GM19438 (cell line): ENCODE data around the gene FCN1.

Source experiments
- ATAC-seq: cut with Tn5 transposase; IDR thresholded peaks from one replicate; pipeline ENCODE4 v1.9.1; 2021; ENCODE audit warnings: low read depth; ENCODE audit not compliant: unreplicated experiment

Gene FCN1

GRCh38 chr9:134894136-134894860, 23.4 kb downstream of the FCN1 start:
- no peak for ATAC-seq

GRCh38 chr9:134892820-134893420, 24.8 kb downstream of the FCN1 start:
- ATAC-seq: no peak

GRCh38 chr9:134892221-134892620, 25.5 kb downstream of the FCN1 start:
- ATAC-seq: no peak

- no peak for ATAC-seq
Observed at GRCh38 chr9:134891713-134892112, 26.0 kb downstream of the FCN1 start.

- no peak for ATAC-seq
Observed at GRCh38 chr9:134891053-134891452, 26.7 kb downstream of the FCN1 start.

- no peak for ATAC-seq
Observed at GRCh38 chr9:134890155-134890495, 27.6 kb downstream of the FCN1 start.

- ATAC-seq: no peak
Observed at GRCh38 chr9:134889386-134890154, 28.1 kb downstream of the FCN1 start.

GRCh38 chr9:134888603-134889190, 29.0 kb downstream of the FCN1 start:
- no peak for ATAC-seq

- ATAC-seq: no peak
Observed at GRCh38 chr9:134887686-134888602, 29.8 kb downstream of the FCN1 start.

- ATAC-seq: no peak
Observed at GRCh38 chr9:134887219-134887618, 30.5 kb downstream of the FCN1 start.

GRCh38 chr9:134886413-134886913, 31.2 kb downstream of the FCN1 start:
- no peak for ATAC-seq

- ATAC-seq: no peak
Observed at GRCh38 chr9:134885679-134886412, 31.9 kb downstream of the FCN1 start.

- ATAC-seq: no peak
Observed at GRCh38 chr9:134885001-134885678, 32.6 kb downstream of the FCN1 start.

GRCh38 chr9:134884492-134884891, 33.2 kb downstream of the FCN1 start:
- ATAC-seq: no peak

GRCh38 chr9:134883040-134883782, 34.5 kb downstream of the FCN1 start:
- ATAC-seq: no peak

- ATAC-seq: no peak
Observed at GRCh38 chr9:134882204-134882785, 35.4 kb downstream of the FCN1 start.

GRCh38 chr9:134881313-134881670, 36.4 kb downstream of the FCN1 start:
- no peak for ATAC-seq
